Activated T-cell treated with anti-CD3 and anti-CD28 coated beads, Interleukin-2, amount 50 U/mL, for 24 hours (primary cell): ENCODE measurements around the gene CHRNB4.

Experiments
- DNase-seq: peaks from one replicate; pipeline ENCODE4 v3.0.0-alpha.2; 2020
- H3K27ac Mint-ChIP-seq: 2 replicates; pipeline ENCODE4 v1.8.0; 2020; ENCODE audit warnings: mild to moderate bottlenecking, mixed read lengths
- H3K27me3 Mint-ChIP-seq: 2 replicates; pipeline ENCODE4 v1.8.0; 2020; ENCODE audit warnings: mixed read lengths
- H3K36me3 Mint-ChIP-seq: 2 replicates; pipeline ENCODE4 v1.8.0; 2020; ENCODE audit warnings: low read depth, mixed read lengths
- H3K4me1 Mint-ChIP-seq: 2 replicates; pipeline ENCODE4 v1.8.0; 2020; ENCODE audit warnings: low read depth, mixed read lengths
- H3K4me3 Mint-ChIP-seq: 2 replicates; pipeline ENCODE4 v1.8.0; 2020; ENCODE audit warnings: mild to moderate bottlenecking, moderate library complexity, mixed read lengths
- H3K9me3 Mint-ChIP-seq: 2 replicates; pipeline ENCODE4 v1.8.0; 2020; ENCODE audit warnings: mixed read lengths

The CHRNB4 gene

GRCh38 chr15:78675617-78676360 lies 34.8 kb upstream of the CHRNB4 start:
- Mint-ChIP-seq H3K36me3 (no peaks in the 10 kb centered on the region), H3K4me1 (no peaks in the 10 kb centered on the region), H3K27ac (no peak overlapping the region), H3K27me3 (no peaks in the 10 kb centered on the region), H3K4me3 (no peak overlapping the region), H3K9me3 (no peaks in the 10 kb centered on the region)
- DNase-seq: no peak

GRCh38 chr15:78675206-78675605 lies 34.2 kb upstream of the CHRNB4 start:
- H3K36me3 Mint-ChIP-seq: no peaks in the 10 kb centered on the region
- no peak overlapping the region for H3K27ac Mint-ChIP-seq
- H3K4me3 Mint-ChIP-seq: no peak overlapping the region
- no peaks in the 10 kb centered on the region for H3K27me3 Mint-ChIP-seq
- no peaks in the 10 kb centered on the region for H3K9me3 Mint-ChIP-seq
- no peak for DNase-seq
- H3K4me1 Mint-ChIP-seq: no peaks in the 10 kb centered on the region

- Mint-ChIP-seq H3K27ac (no peak overlapping the region), H3K9me3 (no peaks in the 10 kb centered on the region), H3K4me3 (no peak overlapping the region)
Measured at GRCh38 chr15:78673917-78674444, 33.0 kb upstream of the CHRNB4 start.

GRCh38 chr15:78673476-78673875 lies 32.5 kb upstream of the CHRNB4 start:
- Mint-ChIP-seq H3K4me1 (no peaks in the 10 kb centered on the region), H3K36me3 (no peaks in the 10 kb centered on the region), H3K27me3 (no peaks in the 10 kb centered on the region), H3K4me3 (no peak overlapping the region), H3K27ac (no peak overlapping the region), H3K9me3 (no peaks in the 10 kb centered on the region)
- DNase-seq: no peak

More at GRCh38 chr15:78673917-78674444, 33.0 kb upstream of the CHRNB4 start:
- Mint-ChIP-seq H3K27me3 (no peaks in the 10 kb centered on the region), H3K4me1 (no peaks in the 10 kb centered on the region), H3K36me3 (no peaks in the 10 kb centered on the region)
- no peak for DNase-seq

GRCh38 chr15:78672285-78673014 lies 31.4 kb upstream of the CHRNB4 start:
- Mint-ChIP-seq H3K27me3 (no peaks in the 10 kb centered on the region), H3K27ac (no peak overlapping the region), H3K4me3 (no peak overlapping the region), H3K4me1 (no peaks in the 10 kb centered on the region), H3K9me3 (no peaks in the 10 kb centered on the region), H3K36me3 (no peaks in the 10 kb centered on the region)
- no peak for DNase-seq

GRCh38 chr15:78671626-78672211 lies 30.7 kb upstream of the CHRNB4 start:
- H3K27me3 Mint-ChIP-seq: no peaks in the 10 kb centered on the region
- H3K4me1 Mint-ChIP-seq: no peaks in the 10 kb centered on the region
- no peaks in the 10 kb centered on the region for H3K36me3 Mint-ChIP-seq
- no peaks in the 10 kb centered on the region for H3K9me3 Mint-ChIP-seq
- H3K27ac Mint-ChIP-seq: no peak overlapping the region
- no peak for DNase-seq
- no peak overlapping the region for H3K4me3 Mint-ChIP-seq

GRCh38 chr15:78668987-78669386 lies 28.0 kb upstream of the CHRNB4 start:
- Mint-ChIP-seq H3K27ac (no peak overlapping the region), H3K4me1 (peaks cover 5% of the 10 kb centered on the region), H3K4me3 (no peak overlapping the region), H3K36me3 (no peaks in the 10 kb centered on the region), H3K27me3 (no peaks in the 10 kb centered on the region), H3K9me3 (no peaks in the 10 kb centered on the region)
- no peak for DNase-seq

- H3K27ac Mint-ChIP-seq: no peak overlapping the region
- H3K36me3 Mint-ChIP-seq: no peaks in the 10 kb centered on the region
- DNase-seq: no peak
- H3K4me3 Mint-ChIP-seq: no peak overlapping the region
- H3K9me3 Mint-ChIP-seq: no peaks in the 10 kb centered on the region
- H3K27me3 Mint-ChIP-seq: no peaks in the 10 kb centered on the region
- peaks cover 5% of the 10 kb centered on the region for H3K4me1 Mint-ChIP-seq
Measured at GRCh38 chr15:78667578-78668236, 26.7 kb upstream of the CHRNB4 start.

GRCh38 chr15:78666010-78666409 lies 25.0 kb upstream of the CHRNB4 start:
- Mint-ChIP-seq H3K27me3 (no peaks in the 10 kb centered on the region), H3K4me1 (peaks cover 5% of the 10 kb centered on the region), H3K4me3 (no peak overlapping the region), H3K36me3 (no peaks in the 10 kb centered on the region), H3K27ac (no peak overlapping the region), H3K9me3 (no peaks in the 10 kb centered on the region)
- no peak for DNase-seq

GRCh38 chr15:78663703-78664102 lies 22.7 kb upstream of the CHRNB4 start:
- no peak for DNase-seq
- H3K36me3 Mint-ChIP-seq: no peaks in the 10 kb centered on the region
- H3K27me3 Mint-ChIP-seq: no peaks in the 10 kb centered on the region
- no peak overlapping the region for H3K27ac Mint-ChIP-seq
- peaks cover 5% of the 10 kb centered on the region for H3K4me1 Mint-ChIP-seq
- H3K4me3 Mint-ChIP-seq: no peak overlapping the region
- H3K9me3 Mint-ChIP-seq: no peaks in the 10 kb centered on the region

GRCh38 chr15:78662028-78662427 lies 21.0 kb upstream of the CHRNB4 start:
- no peaks in the 10 kb centered on the region for H3K36me3 Mint-ChIP-seq
- H3K27me3 Mint-ChIP-seq: no peaks in the 10 kb centered on the region
- H3K4me1 Mint-ChIP-seq: peaks cover 5% of the 10 kb centered on the region
- no peak for DNase-seq
- H3K27ac Mint-ChIP-seq: no peak overlapping the region
- H3K9me3 Mint-ChIP-seq: no peaks in the 10 kb centered on the region
- no peak overlapping the region for H3K4me3 Mint-ChIP-seq

GRCh38 chr15:78661001-78661400 lies 20.0 kb upstream of the CHRNB4 start:
- no peaks in the 10 kb centered on the region for H3K9me3 Mint-ChIP-seq
- H3K4me1 Mint-ChIP-seq: peaks cover 4% of the 10 kb centered on the region
- no peaks in the 10 kb centered on the region for H3K36me3 Mint-ChIP-seq
- H3K27me3 Mint-ChIP-seq: no peaks in the 10 kb centered on the region
- no peak overlapping the region for H3K27ac Mint-ChIP-seq
- no peak for DNase-seq
- no peak overlapping the region for H3K4me3 Mint-ChIP-seq

GRCh38 chr15:78660584-78660983 lies 19.6 kb upstream of the CHRNB4 start:
- H3K4me1 Mint-ChIP-seq: peaks cover 2% of the 10 kb centered on the region
- H3K27me3 Mint-ChIP-seq: no peaks in the 10 kb centered on the region
- DNase-seq: no peak
- no peaks in the 10 kb centered on the region for H3K36me3 Mint-ChIP-seq
- H3K4me3 Mint-ChIP-seq: no peak overlapping the region
- H3K27ac Mint-ChIP-seq: no peak overlapping the region
- no peaks in the 10 kb centered on the region for H3K9me3 Mint-ChIP-seq

- H3K27ac Mint-ChIP-seq: no peak overlapping the region
- H3K4me1 Mint-ChIP-seq: no peaks in the 10 kb centered on the region
- no peak overlapping the region for H3K4me3 Mint-ChIP-seq
- no peaks in the 10 kb centered on the region for H3K27me3 Mint-ChIP-seq
- no peaks in the 10 kb centered on the region for H3K36me3 Mint-ChIP-seq
- no peak for DNase-seq
- H3K9me3 Mint-ChIP-seq: no peaks in the 10 kb centered on the region
Measured at GRCh38 chr15:78658823-78659222, 17.8 kb upstream of the CHRNB4 start.
